ENCODE data around the gene ZBTB21.

- TF ChIP-seq, protein P1, sequence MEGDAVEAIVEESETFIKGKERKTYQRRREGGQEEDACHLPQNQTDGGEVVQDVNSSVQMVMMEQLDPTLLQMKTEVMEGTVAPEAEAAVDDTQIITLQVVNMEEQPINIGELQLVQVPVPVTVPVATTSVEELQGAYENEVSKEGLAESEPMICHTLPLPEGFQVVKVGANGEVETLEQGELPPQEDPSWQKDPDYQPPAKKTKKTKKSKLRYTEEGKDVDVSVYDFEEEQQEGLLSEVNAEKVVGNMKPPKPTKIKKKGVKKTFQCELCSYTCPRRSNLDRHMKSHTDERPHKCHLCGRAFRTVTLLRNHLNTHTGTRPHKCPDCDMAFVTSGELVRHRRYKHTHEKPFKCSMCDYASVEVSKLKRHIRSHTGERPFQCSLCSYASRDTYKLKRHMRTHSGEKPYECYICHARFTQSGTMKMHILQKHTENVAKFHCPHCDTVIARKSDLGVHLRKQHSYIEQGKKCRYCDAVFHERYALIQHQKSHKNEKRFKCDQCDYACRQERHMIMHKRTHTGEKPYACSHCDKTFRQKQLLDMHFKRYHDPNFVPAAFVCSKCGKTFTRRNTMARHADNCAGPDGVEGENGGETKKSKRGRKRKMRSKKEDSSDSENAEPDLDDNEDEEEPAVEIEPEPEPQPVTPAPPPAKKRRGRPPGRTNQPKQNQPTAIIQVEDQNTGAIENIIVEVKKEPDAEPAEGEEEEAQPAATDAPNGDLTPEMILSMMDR (IDR thresholded peaks at IDR 0.05), result no peak
- no peak for TF ChIP-seq POLR2AphosphoS5 (IDR thresholded peaks at IDR 0.05)
These were observed 27.8 kb upstream of the ZBTB21 start for GRCh38 chr21:42037943-42038342.

Data from upper lobe of left lung (tissue), 4 donors.